Vagina (tissue), 2 donors: ENCODE data around the gene GEMIN8. TPM values are rescaled to one million over a fixed set of nuclear protein-coding genes. Genes with fewer than 3 reads are reported as not detected.

Experiments
- DNase-seq, 2 donors: peaks; one replicate each; pipeline ENCODE4 v3.0.0-alpha.2; 2017; ENCODE audit errors: extremely low spot score in 2 of 2
- H3K27ac ChIP-seq: fragments of 200-600 bp; sonication (generic); one replicate; pipeline ENCODE4 v1.5.1; 2019
- H3K27me3 ChIP-seq: fragments of 200-600 bp; sonication (generic); one replicate; pipeline ENCODE4 v1.5.1; 2019
- H3K36me3 ChIP-seq, 2 donors: fragments of 200-600 bp; sonication (generic); one replicate each; pipeline ENCODE4 v1.5.1; 2017 to 2019
- H3K4me1 ChIP-seq: fragments of 200-600 bp; sonication (generic); one replicate; pipeline ENCODE4 v1.5.1; 2019
- H3K4me3 ChIP-seq, 2 donors: fragments of 200-600 bp; sonication (generic); 1 replicate in 1 of 2; 2 replicates in 1 of 2; pipeline ENCODE4 v1.5.1; 2016 to 2019
- H3K9me3 ChIP-seq: fragments of 200-600 bp; sonication (generic); one replicate; pipeline ENCODE4 v1.5.1; 2019
- POLR2A ChIP-seq, 2 donors: fragments of 450-650 bp; IDR thresholded peaks; one replicate each; pipeline ENCODE4 v1.6.1; 2017; ENCODE audit warnings: antibody characterized with exemption in 2 of 2, mild to moderate bottlenecking in 2 of 2, moderate library complexity in 2 of 2
- POLR2AphosphoS5 ChIP-seq, 2 donors: sonication (generic); formaldehyde crosslinking; IDR thresholded peaks; one replicate each; pipeline ENCODE4 v1.9.0; 2017; ENCODE audit warnings: antibody characterized with exemption in 2 of 2, mild to moderate bottlenecking in 2 of 2, low read depth in 1 of 2; ENCODE audit not compliant: insufficient read depth in 1 of 2
- intact Hi-C: fragments of 100-400 bp; cut with DNase I; formaldehyde crosslinking; loops from one replicate; pipeline ENCODE4 v1.15.1; 2023
- total RNA-seq: library from RNA; depleted of rRNA; stranded (reverse); fragments of >200 nt; gene quantifications from one replicate; pipeline ENCODE4 v1.2.3, GENCODE V29; 2016
- TF ChIP-seq, protein P1 (sequence below), 3 experiments: fragments of 450-650 bp in 2 of 3; fragments of 200-600 bp in 1 of 3; sonication (generic) in 1 of 3; IDR thresholded peaks; one replicate each; pipeline ENCODE4 v1.5.1; 2017 to 2019; ENCODE audit warnings: antibody characterized with exemption in 3 of 3, mild to moderate bottlenecking in 2 of 3, moderate library complexity in 2 of 3

GEMIN8 gene
- total RNA-seq, 1 donor from 2014 or later = 16.5 TPM

DNA sequence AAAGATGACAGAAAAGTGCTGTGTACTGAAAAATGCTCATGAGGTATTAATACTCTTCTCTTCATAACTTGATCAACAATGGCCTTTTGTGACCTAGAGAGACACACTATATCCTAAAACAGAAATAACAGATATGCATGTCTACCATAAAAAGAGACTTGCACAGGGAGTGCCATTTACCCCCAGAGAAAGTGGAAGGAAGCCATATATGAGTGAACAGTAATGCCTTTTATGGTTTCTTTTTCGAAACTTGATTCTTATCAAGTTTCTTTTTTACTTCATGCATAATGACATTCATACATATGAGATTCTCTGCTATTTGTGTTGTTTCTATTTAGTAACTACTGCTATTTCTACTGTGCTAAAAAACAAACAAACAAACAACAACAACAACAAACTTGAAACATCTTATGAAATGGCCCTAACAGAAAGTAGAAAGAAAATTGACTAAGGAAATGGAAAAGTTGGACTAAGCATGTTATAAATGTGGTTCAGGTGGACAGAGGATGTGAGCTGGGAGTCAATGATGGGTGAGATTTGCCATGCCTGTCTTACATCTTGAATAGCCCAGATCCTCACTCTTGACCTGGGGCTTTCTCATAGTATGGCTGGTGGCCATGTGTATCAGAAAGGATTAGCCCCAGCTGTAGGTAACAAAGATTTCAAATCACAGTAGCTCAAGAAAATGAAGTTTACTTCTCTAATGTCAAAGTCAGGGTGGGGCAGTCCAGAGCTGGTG is 43.8 kb downstream of the GEMIN8 start:
- no peak for TF ChIP-seq POLR2AphosphoS5 (IDR thresholded peaks at IDR 0.05; ENCODE audit: insufficient read depth in 1 of 2, low read depth in 1 of 2)
- TF ChIP-seq, protein P1, sequence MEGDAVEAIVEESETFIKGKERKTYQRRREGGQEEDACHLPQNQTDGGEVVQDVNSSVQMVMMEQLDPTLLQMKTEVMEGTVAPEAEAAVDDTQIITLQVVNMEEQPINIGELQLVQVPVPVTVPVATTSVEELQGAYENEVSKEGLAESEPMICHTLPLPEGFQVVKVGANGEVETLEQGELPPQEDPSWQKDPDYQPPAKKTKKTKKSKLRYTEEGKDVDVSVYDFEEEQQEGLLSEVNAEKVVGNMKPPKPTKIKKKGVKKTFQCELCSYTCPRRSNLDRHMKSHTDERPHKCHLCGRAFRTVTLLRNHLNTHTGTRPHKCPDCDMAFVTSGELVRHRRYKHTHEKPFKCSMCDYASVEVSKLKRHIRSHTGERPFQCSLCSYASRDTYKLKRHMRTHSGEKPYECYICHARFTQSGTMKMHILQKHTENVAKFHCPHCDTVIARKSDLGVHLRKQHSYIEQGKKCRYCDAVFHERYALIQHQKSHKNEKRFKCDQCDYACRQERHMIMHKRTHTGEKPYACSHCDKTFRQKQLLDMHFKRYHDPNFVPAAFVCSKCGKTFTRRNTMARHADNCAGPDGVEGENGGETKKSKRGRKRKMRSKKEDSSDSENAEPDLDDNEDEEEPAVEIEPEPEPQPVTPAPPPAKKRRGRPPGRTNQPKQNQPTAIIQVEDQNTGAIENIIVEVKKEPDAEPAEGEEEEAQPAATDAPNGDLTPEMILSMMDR (IDR thresholded peaks at IDR 0.05) = no peak
- no peak for TF ChIP-seq POLR2A (IDR thresholded peaks at IDR 0.05)
- no peaks in the 10 kb centered on the region for H3K27me3 ChIP-seq

DNA sequence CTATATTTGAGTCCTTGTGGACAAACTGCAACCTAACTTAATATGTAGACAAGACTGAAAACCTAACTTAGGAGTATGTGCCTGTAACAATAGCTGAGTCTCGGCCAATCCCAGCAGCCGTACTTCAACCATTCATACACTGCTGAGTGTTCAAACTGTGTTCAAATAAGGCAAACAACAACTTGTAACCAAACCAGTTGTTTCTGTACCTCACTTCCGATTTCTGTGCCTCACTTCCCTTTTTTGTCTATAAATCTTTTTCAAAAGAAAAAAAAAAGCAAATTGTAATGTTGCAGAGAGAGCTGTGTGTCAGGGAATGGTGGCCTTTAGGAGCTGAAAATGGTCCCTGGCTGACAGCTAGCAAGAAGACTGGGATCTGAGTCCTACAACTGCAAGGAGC is 46.0 kb downstream of the GEMIN8 start:
- Histone ChIP-seq H3K27ac (no peak overlapping the region), H3K36me3 (no peaks in the 10 kb centered on the region), H3K4me3 (no peak overlapping the region), H3K4me1 (no peaks in the 10 kb centered on the region), H3K9me3 (no peaks in the 10 kb centered on the region), H3K27me3 (no peaks in the 10 kb centered on the region)
- TF ChIP-seq POLR2AphosphoS5 (IDR thresholded peaks at IDR 0.05; ENCODE audit: insufficient read depth in 1 of 2, low read depth in 1 of 2) (no peak), POLR2A (IDR thresholded peaks at IDR 0.05) (no peak)
- TF ChIP-seq, protein P1 (IDR thresholded peaks at IDR 0.05) = no peak
- DNase-seq = no peak
- intact Hi-C loops = no loop called here

More for the DNA sequence above, 43.8 kb downstream of the GEMIN8 start:
- Histone ChIP-seq H3K4me1 (no peaks in the 10 kb centered on the region), H3K9me3 (no peaks in the 10 kb centered on the region), H3K36me3 (no peaks in the 10 kb centered on the region), H3K4me3 (no peak overlapping the region), H3K27ac (no peak overlapping the region)
- intact Hi-C loops = no loop called here
- no peak for DNase-seq

DNA sequence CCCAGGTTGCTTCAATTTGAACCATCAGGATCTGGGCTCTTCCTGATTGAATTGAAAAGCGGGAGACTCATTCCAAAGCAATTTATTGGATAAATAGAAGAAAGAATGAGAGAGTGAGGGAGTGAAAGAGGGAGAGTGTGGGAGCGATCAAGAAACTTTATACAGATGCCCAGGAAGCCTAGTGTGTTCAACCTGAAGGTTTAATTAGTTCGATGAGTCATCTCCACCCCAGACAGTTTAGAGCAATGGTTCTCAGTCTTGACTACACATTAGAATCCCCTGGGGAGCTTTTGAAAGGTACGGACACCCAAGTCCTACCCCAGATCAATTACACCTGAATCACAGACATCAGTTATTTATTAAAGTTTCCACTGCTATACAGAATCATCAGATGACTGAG is 61.5 kb downstream of the GEMIN8 start:
- H3K27ac ChIP-seq = no peak overlapping the region
- intact Hi-C loops = no loop called here
- H3K27me3 ChIP-seq = no peaks in the 10 kb centered on the region
- TF ChIP-seq, protein P1 (IDR thresholded peaks at IDR 0.05) = no peak
- TF ChIP-seq POLR2AphosphoS5 (IDR thresholded peaks at IDR 0.05; ENCODE audit: insufficient read depth in 1 of 2, low read depth in 1 of 2) = no peak
- no peak for TF ChIP-seq POLR2A (IDR thresholded peaks at IDR 0.05)
- no peaks in the 10 kb centered on the region for H3K4me1 ChIP-seq
- no peak for DNase-seq
- H3K36me3 ChIP-seq = no peaks in the 10 kb centered on the region
- no peak overlapping the region for H3K4me3 ChIP-seq
- H3K9me3 ChIP-seq = no peaks in the 10 kb centered on the region

- no peak for DNase-seq
- Histone ChIP-seq H3K4me3 (no peak overlapping the region), H3K4me1 (no peaks in the 10 kb centered on the region), H3K36me3 (no peaks in the 10 kb centered on the region), H3K9me3 (no peaks in the 10 kb centered on the region), H3K27me3 (no peaks in the 10 kb centered on the region), H3K27ac (no peak overlapping the region)
- intact Hi-C loops = no loop called here
- TF ChIP-seq, protein P1 (IDR thresholded peaks at IDR 0.05) = no peak
- TF ChIP-seq POLR2AphosphoS5 (IDR thresholded peaks at IDR 0.05; ENCODE audit: insufficient read depth in 1 of 2, low read depth in 1 of 2) (no peak), POLR2A (IDR thresholded peaks at IDR 0.05) (no peak)
Observed at GRCh38 chrX:13967636-13968035, 62.1 kb downstream of the GEMIN8 start.

GRCh38 chrX:13966793-13967125 is 62.9 kb downstream of the GEMIN8 start:
- DNase-seq = no peak
- H3K4me3 ChIP-seq = no peak overlapping the region
- no peak overlapping the region for H3K27ac ChIP-seq
- intact Hi-C loops = no loop called here
- no peaks in the 10 kb centered on the region for H3K9me3 ChIP-seq
- H3K4me1 ChIP-seq = no peaks in the 10 kb centered on the region
- H3K27me3 ChIP-seq = no peaks in the 10 kb centered on the region
- TF ChIP-seq POLR2AphosphoS5 (IDR thresholded peaks at IDR 0.05; ENCODE audit: insufficient read depth in 1 of 2, low read depth in 1 of 2) = no peak
- TF ChIP-seq POLR2A (IDR thresholded peaks at IDR 0.05) = no peak
- TF ChIP-seq, protein P1 (IDR thresholded peaks at IDR 0.05) = no peak
- H3K36me3 ChIP-seq = no peaks in the 10 kb centered on the region
